Type B pancreatic cell (in vitro differentiated cells): ENCODE results near the gene MADD. TPM values are rescaled to one million over a fixed set of nuclear protein-coding genes. Genes with fewer than 3 reads are reported as not detected.

Experiments
- DNase-seq: peaks from one replicate; pipeline ENCODE4 v3.0.0; 2021; ENCODE audit warnings: mixed read lengths; ENCODE audit not compliant: unreplicated experiment; ENCODE audit errors: extremely low spot score
- H3K27ac Mint-ChIP-seq: 2 replicates; pipeline ENCODE4 v1.8.0; 2021; ENCODE audit warnings: mild to moderate bottlenecking, mixed read lengths
- H3K27me3 Mint-ChIP-seq: 2 replicates; pipeline ENCODE4 v1.8.0; 2021; ENCODE audit warnings: mixed read lengths
- H3K36me3 Mint-ChIP-seq: 2 replicates; pipeline ENCODE4 v1.8.0; 2021; ENCODE audit warnings: mixed read lengths
- H3K4me1 Mint-ChIP-seq: one replicate; pipeline ENCODE4 v1.8.0; 2021; ENCODE audit warnings: mixed read lengths; ENCODE audit not compliant: unreplicated experiment
- H3K4me3 Mint-ChIP-seq: 2 replicates; pipeline ENCODE4 v1.8.0; 2021; ENCODE audit warnings: mild to moderate bottlenecking, mixed read lengths
- H3K9me3 Mint-ChIP-seq: 2 replicates; pipeline ENCODE4 v1.8.0; 2021; ENCODE audit warnings: mixed read lengths
- CTCF ChIP-seq: fragments of 200-600 bp; sonication (generic); conservative IDR thresholded peaks from 2 replicates; pipeline ENCODE4 v1.5.0; 2021; ENCODE audit warnings: antibody characterized with exemption, mild to moderate bottlenecking
- total RNA-seq: library from RNA; stranded (reverse); gene quantifications from 2 replicates; pipeline ENCODE4 v1.2.1, GENCODE V29; 2021; ENCODE audit warnings: low replicate concordance

Gene MADD
- total RNA-seq, 1 donor from 2014 or later, result 47.7 TPM

DNA sequence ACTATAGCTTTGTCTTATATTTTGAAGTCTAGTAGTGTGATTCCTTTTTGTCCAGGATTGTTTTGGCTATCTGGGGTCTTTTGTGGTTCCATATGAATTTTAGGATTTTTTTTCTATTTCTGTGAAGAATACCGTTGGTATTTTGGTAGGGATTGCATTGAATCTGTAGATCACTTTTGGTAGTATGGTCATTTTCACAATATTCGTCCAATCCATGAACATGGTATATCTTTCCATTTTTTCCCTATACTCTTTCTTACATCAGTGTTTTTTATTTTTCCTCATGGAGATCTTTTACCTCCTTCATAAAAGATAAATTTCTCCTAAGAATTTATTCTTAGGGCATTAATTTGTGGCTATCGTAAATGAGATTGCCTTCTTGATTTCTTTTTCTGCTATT, 29.1 kb downstream of the MADD start:
- Mint-ChIP-seq H3K36me3 (peaks cover 66% of the 10 kb centered on the region), H3K9me3 (peaks cover 20% of the 10 kb centered on the region), H3K27ac (no peak overlapping the region), H3K4me1 (no peaks in the 10 kb centered on the region), H3K4me3 (no peak overlapping the region), H3K27me3 (no peaks in the 10 kb centered on the region)
- DNase-seq, result no peak
- TF ChIP-seq CTCF, result no peak

- no peaks in the 10 kb centered on the region for H3K27me3 Mint-ChIP-seq
- no peak overlapping the region for H3K4me3 Mint-ChIP-seq
- H3K9me3 Mint-ChIP-seq, result peaks cover 20% of the 10 kb centered on the region
- H3K4me1 Mint-ChIP-seq, result no peaks in the 10 kb centered on the region
- peaks cover 61% of the 10 kb centered on the region for H3K36me3 Mint-ChIP-seq
- no peak for TF ChIP-seq CTCF
- H3K27ac Mint-ChIP-seq, result no peak overlapping the region
- no peak for DNase-seq
These were observed 32.9 kb downstream of the MADD start for GRCh38 chr11:47302853-47303252.

GRCh38 chr11:47305734-47306483, 36.0 kb downstream of the MADD start:
- TF ChIP-seq CTCF, result no peak
- H3K4me1 Mint-ChIP-seq, result no peaks in the 10 kb centered on the region
- H3K27ac Mint-ChIP-seq, result no peak overlapping the region
- no peak overlapping the region for H3K4me3 Mint-ChIP-seq
- peaks cover 5% of the 10 kb centered on the region for H3K9me3 Mint-ChIP-seq
- no peak for DNase-seq
- H3K36me3 Mint-ChIP-seq, result peaks cover 46% of the 10 kb centered on the region
- no peaks in the 10 kb centered on the region for H3K27me3 Mint-ChIP-seq

- Mint-ChIP-seq H3K4me3 (no peak overlapping the region), H3K4me1 (no peaks in the 10 kb centered on the region), H3K36me3 (peaks cover 41% of the 10 kb centered on the region), H3K27ac (no peak overlapping the region), H3K27me3 (no peaks in the 10 kb centered on the region), H3K9me3 (peaks cover 5% of the 10 kb centered on the region)
- TF ChIP-seq CTCF, result no peak
- DNase-seq, result no peak
These were observed 36.5 kb downstream of the MADD start for GRCh38 chr11:47306484-47306844.

DNA sequence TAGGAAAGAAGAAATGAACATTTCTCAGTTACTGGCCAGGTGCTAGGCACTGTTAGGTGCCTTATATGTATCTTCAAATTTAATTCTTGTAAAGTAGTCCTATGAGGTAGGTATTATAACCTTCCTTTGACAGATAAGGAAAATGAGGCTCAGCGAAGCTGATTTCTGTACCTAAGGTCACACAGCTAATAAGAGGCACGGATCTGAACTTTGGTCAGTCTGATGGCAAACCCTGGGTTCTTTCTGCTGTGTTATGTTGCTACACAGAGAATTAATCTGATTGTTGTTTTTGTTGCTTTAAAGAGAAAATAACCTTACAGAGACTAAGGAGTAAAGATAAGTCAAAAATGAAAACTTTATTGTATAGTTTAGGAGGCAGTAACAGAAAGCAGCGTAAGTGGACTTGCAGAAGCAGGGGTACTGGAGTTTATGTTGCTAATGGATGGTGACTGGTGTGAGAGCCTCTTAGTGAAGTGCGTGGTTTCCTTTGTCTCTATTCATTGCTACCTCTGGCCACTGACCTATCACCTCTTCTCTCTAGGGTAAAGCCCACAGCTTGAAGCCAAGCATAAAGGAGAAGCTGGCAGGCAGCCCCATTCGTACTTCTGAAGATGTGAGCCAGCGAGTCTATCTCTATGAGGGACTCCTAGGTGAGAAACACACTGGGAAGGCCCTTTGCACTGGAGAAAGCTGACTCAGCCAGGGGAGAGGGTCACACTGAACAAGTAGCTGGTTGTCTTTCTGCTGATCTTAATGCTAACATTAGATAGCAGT, 38.3 kb downstream of the MADD start:
- H3K9me3 Mint-ChIP-seq, result no peaks in the 10 kb centered on the region
- no peaks in the 10 kb centered on the region for H3K4me1 Mint-ChIP-seq
- no peak for DNase-seq
- peaks cover 25% of the 10 kb centered on the region for H3K36me3 Mint-ChIP-seq
- no peak overlapping the region for H3K4me3 Mint-ChIP-seq
- no peaks in the 10 kb centered on the region for H3K27me3 Mint-ChIP-seq
- no peak overlapping the region for H3K27ac Mint-ChIP-seq
- TF ChIP-seq CTCF, result no peak
